ENCODE measurements around the gene OR52W1.

Gene OR52W1

GRCh38 chr11:6199174-6199810 is at the start of gene OR52W1:
Gene OR52W1, plus strand, starts transcription at chr11:6199224. Its CDS starts 0 bp downstream, at chr11:6199224.
- no peak for DNase-seq (ENCODE audit: low read depth)

GRCh38 chr11:6151117-6151516 is 47.9 kb upstream of the OR52W1 start:
- no peak for DNase-seq (ENCODE audit: low read depth)

GRCh38 chr11:6152126-6152525 is 46.9 kb upstream of the OR52W1 start:
- no peak for DNase-seq (ENCODE audit: low read depth)

- DNase-seq (ENCODE audit: low read depth) = no peak
These were observed 42.2 kb upstream of the OR52W1 start for GRCh38 chr11:6156628-6157359.

- no peak for DNase-seq (ENCODE audit: low read depth)
These were observed 28.8 kb upstream of the OR52W1 start, which contains the start of gene OR52B2 for GRCh38 chr11:6170226-6170625. Gene OR52B2, minus strand, starts transcription at chr11:6170326. Its CDS starts 0 bp downstream, at chr11:6170326.

- no peak for DNase-seq (ENCODE audit: low read depth)
These were observed 23.6 kb upstream of the OR52W1 start for GRCh38 chr11:6175440-6175839.

GRCh38 chr11:6191742-6192141 is 7.3 kb upstream of the OR52W1 start:
- no peak for DNase-seq (ENCODE audit: low read depth)

- DNase-seq (ENCODE audit: low read depth) = no peak
These were observed 4.9 kb upstream of the OR52W1 start for GRCh38 chr11:6194065-6194581.

- no peak for DNase-seq (ENCODE audit: low read depth)
These were observed 2.6 kb upstream of the OR52W1 start for GRCh38 chr11:6196396-6196795.

- no peak for DNase-seq (ENCODE audit: low read depth)
These were observed 1.4 kb upstream of the OR52W1 start for GRCh38 chr11:6197466-6198200.

- no peak for DNase-seq (ENCODE audit: low read depth)
These were observed 2.0 kb downstream of the OR52W1 start for GRCh38 chr11:6200975-6201374.

GRCh38 chr11:6201481-6201880 is 2.5 kb downstream of the OR52W1 start:
- no peak for DNase-seq (ENCODE audit: low read depth)

- no peak for DNase-seq (ENCODE audit: low read depth)
These were observed 3.0 kb downstream of the OR52W1 start for GRCh38 chr11:6202041-6202440.

- DNase-seq (ENCODE audit: low read depth) = no peak
These were observed 4.3 kb downstream of the OR52W1 start for GRCh38 chr11:6203327-6203726.

- no peak for DNase-seq (ENCODE audit: low read depth)
These were observed 5.7 kb downstream of the OR52W1 start for GRCh38 chr11:6204706-6205105.

GRCh38 chr11:6205366-6205765 is 6.3 kb downstream of the OR52W1 start, which contains the start of gene C11orf42:
Gene C11orf42, plus strand, starts transcription at chr11:6205557. Its CDS starts 59 bp downstream, at chr11:6205616.
- no peak for DNase-seq (ENCODE audit: low read depth)

GRCh38 chr11:6206456-6207180 is 7.6 kb downstream of the OR52W1 start:
- no peak for DNase-seq (ENCODE audit: low read depth)

GRCh38 chr11:6209801-6210200 is 10.8 kb downstream of the OR52W1 start:
- DNase-seq (ENCODE audit: low read depth) = no peak

- DNase-seq (ENCODE audit: low read depth) = no peak
These were observed 11.4 kb downstream of the OR52W1 start for GRCh38 chr11:6210274-6210955.

- DNase-seq (ENCODE audit: low read depth) = no peak
These were observed 15.5 kb downstream of the OR52W1 start for GRCh38 chr11:6214530-6214929.

- DNase-seq (ENCODE audit: low read depth) = no peak
These were observed 17.5 kb downstream of the OR52W1 start for GRCh38 chr11:6216501-6216900.
